CMK (cell line): Measurements from ENCODE around the gene CUX1.
"Not testable (repeated sequence)": the region's sequence is repeated elsewhere in the genome, so short reads cannot be mapped to it uniquely, and the experiment has no call there.

Experiments
- DNase-seq: peaks from one replicate; pipeline ENCODE4 v3.0.0-alpha.2; 2010; ENCODE audit warnings: low read depth

CUX1 gene

DNA sequence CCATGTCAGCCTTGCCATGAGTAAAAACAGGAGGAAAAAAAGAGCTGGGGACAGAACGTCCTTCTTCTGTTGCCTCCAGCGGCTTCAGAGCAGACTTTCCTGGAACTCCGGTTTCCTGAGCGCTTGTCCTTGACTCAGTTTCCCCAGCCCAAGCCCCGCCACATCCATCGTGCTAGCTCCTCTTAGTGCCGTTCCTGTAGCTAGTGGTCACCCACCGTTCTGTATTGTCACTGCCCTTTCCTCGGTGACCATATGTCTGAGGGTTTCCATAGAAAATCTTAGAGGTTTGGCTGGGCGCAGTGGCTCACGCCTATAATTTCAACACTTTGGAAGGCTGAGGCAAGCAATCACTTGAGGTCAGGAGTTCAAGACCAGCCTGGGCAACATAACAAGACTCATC, 100.1 kb downstream of the CUX1 start:
- no peak for DNase-seq

DNA sequence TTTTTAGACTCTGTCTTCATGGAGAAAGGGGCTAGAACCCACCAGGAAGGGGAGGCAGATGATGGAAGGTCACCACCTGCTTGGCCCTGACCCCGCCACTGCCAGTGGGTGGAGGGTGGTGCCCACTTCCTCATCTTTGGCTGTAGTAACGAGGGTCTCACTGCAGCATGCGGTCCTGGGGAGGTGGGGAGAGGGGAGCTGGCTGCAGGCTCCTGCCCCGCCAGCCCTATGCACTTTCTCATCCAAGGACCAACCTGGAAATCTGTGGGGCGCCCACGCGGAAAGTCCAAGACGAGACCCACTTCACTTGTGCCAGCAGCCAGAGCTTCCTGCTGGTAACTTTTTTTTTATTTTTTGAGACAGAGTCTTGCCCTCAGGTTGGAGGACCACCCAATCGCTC, 101.0 kb downstream of the CUX1 start:
- no peak for DNase-seq

DNA sequence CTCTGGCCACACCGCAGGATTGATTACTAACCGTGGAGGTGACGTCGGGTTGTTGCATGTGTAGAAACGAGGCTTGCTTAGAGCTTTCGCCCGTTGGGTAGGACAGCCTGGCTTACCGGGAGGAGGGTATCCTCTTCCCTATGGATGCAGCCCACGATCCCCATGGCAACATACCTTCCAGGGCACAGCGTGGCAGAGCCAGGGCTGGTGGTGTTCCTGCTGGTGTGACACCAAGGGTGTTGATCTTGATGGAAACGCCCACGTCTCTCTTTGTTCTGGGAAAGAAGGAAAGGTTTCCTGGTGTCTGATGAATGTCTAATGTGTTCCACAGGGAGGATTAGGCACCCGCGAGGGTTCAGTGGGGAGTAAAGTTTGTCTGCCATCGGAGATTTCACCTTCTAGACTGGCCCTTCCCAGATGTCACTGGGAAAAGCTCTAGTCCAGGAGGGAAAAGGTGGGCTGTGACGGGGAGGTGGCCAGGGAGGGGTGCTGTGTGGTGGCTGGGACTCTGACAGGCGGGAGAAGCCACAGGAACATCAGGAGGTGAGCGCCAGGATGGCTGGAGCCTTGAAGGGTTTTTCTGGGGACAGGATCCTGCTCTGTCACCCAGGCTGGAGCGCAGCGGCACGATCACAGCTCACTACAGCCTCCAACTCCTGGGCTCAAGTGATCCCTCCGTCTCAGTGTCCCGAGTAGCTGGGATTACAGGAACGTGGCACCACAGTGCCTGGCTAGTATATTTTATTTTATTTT, 102.1 kb downstream of the CUX1 start:
- DNase-seq: no peak

DNA sequence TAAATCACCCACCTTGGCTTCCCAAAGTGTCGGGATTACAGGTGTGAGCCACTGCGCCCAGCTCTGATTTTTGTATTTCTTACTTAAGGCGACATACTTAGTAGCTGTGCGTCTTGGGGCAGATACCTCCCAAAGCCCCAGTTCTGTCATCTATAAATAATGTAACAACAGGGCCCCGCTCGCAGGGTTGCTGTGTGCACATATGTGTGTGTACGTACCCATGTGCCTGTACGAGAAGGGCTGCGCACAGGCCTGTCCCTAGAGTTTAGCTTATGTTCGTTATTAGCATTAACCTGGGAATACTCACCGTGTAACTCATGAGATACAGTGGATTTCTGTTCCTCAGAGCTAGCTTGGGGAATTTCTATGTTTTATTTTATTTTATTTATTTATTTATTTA, 103.6 kb downstream of the CUX1 start:
- no peak for DNase-seq

DNA sequence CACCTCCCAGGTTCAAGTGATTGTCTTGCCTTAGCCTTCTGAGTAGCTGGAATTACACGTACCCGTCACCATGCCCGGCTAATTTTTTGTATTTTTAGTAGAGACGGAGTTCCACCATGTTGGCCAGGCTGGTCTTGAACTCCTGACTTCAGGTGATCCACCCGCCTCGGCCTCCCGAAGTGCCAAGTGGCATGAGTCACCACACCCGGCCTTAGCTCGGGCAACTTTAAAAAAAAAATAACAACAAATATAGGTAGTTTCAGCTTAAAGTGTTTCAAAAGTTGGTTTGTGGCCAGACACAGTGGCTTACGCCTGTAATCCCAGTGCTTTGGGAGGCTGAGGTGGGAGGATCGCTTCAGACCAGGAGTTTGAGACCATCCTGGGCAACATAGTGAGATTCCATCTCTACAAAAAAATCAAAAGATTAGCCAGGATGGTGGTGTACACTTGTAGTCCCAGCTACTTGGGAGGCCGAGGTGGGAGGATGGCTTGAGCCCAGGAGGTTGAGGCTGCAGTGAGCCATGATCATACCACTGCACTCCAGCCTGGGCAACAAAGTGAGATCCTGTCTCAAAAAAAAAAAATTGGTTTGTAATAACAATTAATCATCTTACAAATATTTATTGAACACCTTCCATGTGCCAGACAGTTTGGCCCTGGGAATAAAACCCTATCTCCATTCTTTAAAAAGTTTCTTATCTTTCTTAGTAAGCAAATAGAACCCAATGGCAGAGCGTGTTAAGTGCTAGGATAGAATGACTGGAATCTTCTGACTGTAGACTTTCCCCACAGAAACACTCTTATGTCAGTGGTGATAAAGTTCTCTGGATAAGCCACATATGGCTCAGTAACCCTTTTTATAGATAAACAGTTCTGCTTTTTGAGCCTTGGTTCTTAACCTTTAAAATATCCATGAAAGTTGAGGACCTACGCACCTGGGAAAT, 104.4 kb downstream of the CUX1 start:
- DNase-seq: not testable (repeated sequence)

DNA sequence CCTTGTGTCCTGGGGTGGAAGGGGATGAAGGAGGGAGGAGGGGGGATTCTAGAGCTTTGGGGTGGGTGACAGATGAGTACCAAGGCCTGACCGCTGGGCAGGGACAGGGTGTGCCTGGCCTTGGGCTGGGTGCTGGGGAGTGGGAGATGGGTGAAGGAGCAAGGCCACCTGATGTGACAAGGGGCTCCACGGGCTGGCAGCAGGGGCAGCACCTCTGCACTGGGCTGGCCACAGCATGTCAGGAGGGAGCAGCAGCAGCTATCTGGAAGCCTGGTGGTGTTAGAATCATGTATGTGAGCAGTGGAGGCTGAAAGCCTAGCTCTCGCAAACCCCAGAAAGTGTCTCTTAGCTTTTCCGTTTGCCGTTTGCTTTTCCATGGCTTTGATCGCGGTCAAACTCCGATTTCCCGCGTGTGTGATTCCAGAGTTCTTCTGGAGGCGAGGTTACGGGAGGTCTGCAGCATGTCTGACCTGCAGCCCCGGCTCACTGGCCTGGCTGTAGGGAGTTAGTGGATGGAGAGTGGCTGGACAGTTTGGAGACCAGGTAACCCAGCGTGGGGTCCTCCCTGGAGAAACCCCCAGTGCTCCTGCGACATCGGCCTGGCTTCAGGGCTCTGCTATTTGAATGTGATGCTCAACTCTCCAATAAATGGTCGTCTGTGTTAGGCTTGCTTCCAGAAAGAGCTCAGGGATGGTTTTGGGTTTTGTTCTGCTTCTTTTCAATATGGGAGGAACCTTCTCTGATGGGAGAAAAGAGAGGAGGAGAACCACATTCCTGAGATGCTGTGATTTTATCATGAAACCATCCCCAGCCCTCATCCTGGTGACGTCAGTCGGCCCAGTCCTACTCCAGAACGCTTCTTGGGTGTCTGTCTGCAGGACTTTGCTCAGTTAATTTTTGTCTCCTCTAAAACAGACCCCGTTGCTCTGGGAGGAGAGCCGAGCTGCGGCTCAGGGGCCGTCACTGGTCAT, 105.5 kb downstream of the CUX1 start:
- DNase-seq: no peak

DNA sequence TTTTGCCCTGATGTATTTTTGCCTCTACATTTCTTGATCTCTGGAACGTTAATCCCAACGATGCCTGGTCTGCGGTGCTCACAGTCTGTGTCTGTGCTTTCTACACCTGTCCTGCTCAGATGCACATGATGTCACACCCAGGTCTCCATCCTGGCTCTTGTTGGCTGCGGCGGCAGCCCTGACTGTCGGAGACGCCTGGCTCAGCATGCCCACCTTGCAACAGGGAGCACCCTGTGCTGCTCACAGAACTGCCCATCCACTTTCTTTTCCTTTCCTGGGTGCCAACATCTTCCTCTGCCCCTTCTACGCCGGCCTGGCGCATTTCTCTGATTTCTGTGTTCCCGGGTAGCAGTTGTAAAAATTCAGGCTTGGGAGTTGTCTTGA, 106.2 kb downstream of the CUX1 start:
- no peak for DNase-seq

DNA sequence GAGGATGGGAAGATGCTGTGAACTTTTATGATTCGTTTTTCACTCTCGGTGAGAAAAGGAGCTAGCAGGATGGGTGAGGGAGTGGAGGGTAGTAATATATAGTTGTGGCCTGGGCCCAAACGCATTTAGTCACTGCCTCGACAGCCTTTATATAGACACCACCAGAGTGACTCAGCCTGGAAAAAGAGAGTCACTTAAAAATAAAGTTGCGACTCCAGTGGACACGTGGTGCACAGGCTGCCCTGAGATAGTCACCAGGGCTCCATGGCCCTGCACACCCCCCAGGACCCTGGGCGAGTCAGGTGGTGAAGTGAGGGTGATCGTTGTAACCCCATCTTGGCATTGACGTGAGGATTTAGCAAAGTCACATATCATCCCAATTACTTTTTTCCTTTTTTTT, 106.7 kb downstream of the CUX1 start:
- DNase-seq: no peak

DNA sequence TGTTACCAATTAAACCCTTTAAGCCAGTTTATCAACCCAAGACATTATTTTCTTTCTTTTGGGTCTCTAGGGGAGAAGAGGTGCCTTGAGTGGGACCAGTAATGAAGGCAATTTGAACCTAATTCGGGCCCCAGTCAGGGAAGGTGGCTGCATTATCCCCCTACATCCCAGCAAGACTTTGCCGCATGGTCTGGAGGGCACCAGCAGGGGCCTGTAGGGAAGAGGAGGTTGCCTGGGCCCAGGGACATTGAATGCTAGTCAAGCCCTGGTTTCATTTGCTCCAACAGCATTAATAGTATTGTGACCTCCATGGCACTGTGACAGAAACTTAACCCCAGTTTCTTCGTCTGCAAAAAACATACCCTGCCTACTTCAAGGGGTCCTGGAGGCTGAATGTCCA, 108.8 kb downstream of the CUX1 start:
- no peak for DNase-seq

DNA sequence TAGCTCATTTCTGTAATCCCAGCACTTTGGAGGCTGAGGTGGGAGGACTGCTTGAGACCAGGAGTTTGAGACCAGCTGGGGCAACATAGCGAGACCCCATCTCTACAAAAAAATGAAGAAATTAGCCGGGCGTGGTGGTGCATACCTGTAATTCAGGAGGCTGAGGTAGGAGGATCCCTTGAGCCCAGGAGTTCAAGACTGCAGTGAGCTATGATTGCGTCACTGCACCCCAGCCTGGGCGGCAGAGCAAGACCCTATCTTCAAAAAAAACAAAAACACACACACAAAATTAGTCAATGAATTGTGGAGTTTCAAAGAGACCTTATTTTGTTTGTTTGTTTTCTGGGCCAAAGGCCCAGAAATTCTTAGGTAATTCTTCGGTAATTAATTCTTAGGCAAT, 110.0 kb downstream of the CUX1 start:
- no peak for DNase-seq

DNA sequence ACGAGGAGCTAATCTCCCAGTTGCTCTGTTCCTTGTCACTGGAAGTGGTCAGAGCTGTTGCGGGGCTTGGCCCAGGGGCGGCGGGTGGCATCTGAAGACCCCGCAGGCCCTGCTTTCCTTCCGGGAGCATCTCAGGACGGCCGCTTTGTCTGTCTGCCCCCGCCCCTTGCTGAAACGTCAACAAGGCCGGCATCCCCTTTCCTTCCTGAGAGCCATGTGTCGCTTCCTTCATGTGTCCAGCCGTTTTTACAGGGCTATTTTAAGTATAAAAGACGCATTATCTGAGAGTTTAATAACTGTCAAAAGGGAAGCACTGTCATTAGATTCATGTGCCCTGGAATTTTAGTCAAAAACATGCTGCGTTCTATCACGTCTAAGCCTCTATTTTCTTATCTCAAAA, 110.4 kb downstream of the CUX1 start:
- DNase-seq: no peak

DNA sequence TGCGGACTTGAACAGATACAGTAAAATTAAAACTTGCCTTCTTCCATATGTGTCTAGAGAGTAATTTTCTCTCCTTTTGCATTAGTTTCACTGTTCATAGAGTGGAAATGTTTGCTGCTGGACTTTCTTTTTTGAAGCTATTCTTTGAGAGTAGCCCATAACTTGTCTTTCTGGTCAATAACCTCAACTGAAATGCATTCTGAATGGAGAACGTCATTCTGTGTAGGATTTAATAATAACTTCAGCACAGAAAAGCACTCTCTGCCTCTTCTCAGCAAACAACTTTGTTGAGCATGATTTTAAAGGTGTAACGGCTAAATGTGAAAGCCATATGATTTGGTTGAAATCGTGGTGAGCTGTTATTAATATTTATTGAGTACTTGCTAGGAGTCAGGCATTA, 111.8 kb downstream of the CUX1 start:
- DNase-seq: no peak

DNA sequence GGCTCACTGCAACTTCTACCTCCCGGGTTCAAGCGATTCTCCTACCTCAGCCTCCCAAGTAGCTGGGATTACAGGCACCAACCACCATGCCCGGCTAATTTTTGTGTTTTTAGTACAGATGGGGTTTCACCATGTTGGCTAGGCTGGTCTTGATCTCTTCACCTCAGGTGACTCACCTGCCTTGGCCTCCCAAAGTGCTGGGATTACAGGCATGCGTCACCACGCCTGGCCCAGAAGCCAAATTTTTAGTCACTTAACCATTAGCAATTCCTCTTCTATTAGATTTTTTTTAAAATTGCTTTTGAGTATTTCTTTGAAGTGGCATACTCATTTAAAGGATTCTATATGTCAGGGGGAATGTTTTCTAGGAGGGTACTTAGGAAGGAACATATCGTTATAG, 112.5 kb downstream of the CUX1 start:
- not testable (repeated sequence) for DNase-seq

DNA sequence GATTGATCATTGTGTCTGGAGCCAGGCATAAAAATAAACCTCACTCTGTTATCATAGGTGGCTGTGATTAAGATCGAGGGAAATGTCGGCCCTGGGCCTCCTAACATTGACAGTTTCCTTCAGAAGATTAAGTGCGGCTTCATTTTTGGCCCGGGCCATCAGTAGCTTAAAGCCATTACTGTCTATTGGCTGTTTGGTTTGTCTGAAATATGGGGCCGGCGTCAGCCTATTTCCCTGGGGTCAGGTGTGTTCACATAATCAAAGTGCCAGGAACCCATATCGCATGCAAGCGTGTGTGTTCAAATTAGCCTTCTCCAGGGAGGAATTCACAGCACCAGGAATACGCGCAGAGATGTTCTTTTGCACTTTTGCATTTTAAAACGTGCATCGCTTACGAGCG, 114.7 kb downstream of the CUX1 start:
- DNase-seq: no peak

DNA sequence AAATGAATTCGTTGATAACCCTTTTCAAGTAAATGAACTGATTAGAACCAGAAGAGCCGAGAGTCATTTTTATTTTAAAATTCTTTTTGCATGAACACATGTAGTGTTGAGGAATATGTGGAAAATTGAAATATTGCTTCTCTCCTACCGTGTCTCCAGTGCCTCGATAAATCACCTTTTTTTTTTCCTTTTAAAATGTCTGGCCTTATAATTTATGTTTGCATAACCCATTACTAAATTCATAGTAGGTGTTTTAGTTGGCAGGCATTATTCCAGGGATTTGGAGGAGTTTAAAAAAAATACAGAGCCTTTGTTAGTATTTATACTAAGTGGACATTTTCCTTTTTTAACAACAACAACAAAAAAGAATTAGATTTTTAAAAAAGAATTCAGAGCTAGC, 115.6 kb downstream of the CUX1 start:
- no peak for DNase-seq

DNA sequence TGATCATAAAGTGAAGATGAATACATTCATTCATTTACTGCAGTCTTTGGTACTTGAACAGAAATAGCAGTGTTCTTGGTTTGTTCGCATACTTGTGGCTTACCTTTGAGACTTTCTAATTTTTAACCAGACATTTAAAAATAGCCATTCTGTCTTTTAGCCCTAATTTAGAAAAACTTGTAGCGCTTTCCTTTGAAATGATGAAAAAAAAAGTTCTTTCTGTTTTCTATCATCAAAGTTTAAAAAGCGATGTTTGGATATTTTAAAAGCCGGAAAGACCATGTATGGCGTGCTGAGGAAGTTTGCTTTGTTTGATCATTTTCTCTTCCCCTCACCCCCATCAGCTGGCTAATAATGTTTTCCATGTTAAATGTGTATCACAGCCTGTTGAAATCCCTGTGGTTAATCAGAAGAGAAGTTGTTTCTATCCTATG, 116.3 kb downstream of the CUX1 start:
- no peak for DNase-seq

DNA sequence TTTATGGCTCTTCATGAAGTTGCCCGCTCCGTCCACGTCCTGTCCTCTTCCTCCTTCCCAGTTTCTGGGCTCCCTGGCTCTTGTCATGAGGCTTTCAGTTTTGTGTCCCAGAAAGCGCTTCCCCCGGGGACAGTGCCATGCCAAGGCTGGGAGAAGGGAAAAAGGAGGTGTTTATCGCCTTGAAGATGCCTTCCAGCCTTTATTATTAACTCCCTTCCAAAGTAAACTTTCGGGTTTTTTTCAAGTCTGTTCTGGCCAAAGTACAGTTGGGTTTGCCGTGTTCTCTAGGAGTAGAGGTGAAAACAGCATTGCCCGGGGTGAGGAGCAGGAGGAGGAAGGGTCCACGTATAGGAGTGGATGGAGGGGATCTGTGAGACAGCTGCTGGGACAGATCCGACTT, 117.2 kb downstream of the CUX1 start:
- DNase-seq: no peak

DNA sequence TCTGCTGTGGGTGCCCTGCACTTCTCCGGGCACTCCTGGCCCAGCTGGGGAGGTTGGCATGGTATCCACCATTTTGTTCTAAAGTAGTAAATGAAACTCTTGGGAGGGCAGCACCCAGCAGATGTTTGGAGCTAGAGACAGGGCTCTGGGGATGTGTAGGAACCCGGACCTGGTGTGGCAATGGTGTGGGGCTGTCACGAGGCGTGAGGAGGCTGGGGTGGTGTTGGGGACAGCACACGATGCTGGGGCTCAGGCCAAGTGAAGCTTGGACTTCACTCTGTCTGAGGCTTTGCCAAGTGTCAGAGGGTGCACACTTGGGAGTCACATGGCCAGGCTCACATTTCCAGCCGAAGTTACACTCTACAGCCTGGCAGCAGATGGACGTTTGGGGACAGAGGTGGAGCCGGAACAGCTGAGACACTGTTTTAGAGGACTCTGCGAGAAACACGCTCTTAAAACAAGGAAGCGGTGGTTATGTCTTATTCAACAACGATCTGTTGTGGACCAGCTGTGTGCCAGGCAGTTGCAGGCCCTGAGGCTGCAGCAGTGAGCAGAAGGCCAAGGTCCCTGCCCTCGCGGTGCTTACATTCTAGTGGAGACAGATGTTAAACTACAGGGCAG, 118.2 kb downstream of the CUX1 start:
- no peak for DNase-seq

DNA sequence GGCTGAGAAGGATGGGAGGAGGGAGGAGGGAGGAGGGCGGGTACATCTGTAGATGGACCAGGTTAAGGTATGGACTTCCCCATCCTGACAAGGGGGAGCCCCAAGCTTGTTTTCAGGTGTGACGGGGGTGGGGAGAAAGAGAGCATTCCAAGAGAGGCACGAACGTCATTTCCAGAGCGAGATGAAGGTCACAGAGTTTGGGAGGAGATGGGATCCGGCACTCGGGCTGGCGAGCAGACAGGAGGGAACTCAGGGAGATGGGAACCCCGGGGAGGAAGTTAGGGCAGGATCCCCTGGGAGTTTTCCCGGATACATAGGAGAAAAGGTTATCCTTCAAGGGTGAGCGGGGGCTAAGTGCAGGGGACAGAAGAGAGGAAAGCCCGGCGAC, 118.8 kb downstream of the CUX1 start:
- DNase-seq: no peak

DNA sequence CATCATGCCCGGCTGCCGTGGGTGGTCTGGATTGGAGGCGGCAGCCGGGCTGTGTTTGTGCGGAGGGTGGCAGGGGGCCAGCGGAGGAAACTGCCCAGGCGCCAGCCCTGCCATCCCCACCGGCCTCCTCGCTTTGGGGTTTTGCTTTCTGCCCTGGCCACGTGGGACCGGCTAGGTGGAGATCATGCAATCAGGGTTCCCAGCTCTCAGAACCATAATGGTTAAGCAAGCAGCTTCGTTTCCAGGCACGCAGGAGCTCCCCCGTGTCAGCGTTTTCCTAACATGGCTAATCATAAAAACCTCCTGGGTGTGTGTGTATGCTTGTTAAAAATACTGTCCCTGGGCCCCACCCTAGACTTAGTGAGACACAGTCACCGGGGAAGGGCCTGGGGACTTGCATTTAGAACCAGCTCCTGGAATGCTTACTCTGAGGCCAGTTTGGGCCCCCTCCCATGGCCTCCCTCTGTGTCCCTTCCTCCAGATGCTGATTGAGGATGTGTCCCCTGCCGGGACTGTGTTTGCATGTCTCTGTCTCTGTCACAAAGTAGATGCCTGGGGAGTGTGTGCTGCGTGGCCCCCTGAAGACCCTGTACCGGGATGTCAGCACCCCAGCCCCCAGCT, 119.3 kb downstream of the CUX1 start:
- DNase-seq: no peak
